ENCODE data around the gene CEP70.
"Not testable (repeated sequence)": the region's sequence is repeated elsewhere in the genome, so short reads cannot be mapped to it uniquely, and the experiment has no call there.

Gene CEP70

DNA sequence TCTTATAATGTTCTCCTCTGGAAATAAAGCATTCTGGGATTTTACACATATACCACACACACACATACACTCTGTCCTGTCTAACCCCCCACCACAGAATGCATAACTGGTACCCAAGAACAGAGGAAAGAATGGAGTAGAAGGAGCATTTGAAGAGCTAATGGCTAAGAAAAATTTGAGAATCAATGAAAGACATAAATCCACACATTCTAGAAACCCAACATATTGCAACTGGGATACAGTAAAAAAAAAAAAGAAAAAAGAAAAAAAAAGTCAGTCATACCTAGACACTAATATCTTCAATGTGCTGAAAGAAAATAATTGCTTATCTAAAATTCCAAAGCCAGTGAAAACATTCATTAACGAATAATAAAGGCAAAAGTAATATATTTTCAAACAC is 20.9 kb downstream of the CEP70 start:
- ChIA-PET POLR2A (no interaction called here), CTCF (no interaction called here)
- no peak for DNase-seq (ENCODE audit: extremely low spot score)
- TF ChIP-seq BHLHE40 (IDR thresholded peaks at IDR 0.05; ENCODE audit: borderline replicate concordance) (no peak), SP1 (IDR thresholded peaks at IDR 0.05) (no peak), FOXA1 (IDR thresholded peaks at IDR 0.05) (no peak), HDGF (IDR thresholded peaks at IDR 0.05; ENCODE audit: borderline replicate concordance) (no peak), ELF4 (IDR thresholded peaks at IDR 0.05) (no peak), FOXK2 (IDR thresholded peaks at IDR 0.05) (no peak)
- TF ChIP-seq, protein P1, sequence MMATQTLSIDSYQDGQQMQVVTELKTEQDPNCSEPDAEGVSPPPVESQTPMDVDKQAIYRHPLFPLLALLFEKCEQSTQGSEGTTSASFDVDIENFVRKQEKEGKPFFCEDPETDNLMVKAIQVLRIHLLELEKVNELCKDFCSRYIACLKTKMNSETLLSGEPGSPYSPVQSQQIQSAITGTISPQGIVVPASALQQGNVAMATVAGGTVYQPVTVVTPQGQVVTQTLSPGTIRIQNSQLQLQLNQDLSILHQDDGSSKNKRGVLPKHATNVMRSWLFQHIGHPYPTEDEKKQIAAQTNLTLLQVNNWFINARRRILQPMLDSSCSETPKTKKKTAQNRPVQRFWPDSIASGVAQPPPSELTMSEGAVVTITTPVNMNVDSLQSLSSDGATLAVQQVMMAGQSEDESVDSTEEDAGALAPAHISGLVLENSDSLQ (IDR thresholded peaks at IDR 0.05) = no peak

DNA sequence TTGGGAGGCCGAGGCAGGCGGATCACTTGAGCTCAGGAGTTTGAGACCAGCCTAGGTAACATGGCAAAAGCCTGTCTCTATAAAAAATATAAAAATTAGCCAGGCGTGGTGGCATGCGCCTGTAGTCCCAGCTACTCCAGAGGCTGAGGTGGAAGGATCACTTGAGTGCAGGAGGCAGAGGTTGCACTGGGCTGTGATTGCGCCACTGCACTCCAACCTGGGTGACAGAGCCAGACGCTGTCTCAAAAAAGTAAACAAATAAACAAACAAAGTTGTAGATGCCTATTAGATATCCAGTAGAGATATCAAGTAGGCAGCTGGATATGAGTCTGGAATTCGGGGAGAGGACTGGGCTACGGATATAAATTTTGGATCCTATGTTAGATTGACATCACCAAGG is 24.4 kb downstream of the CEP70 start:
- DNase-seq (ENCODE audit: extremely low spot score); POLR2A ChIA-PET: not testable (repeated sequence)
- CTCF ChIA-PET = interaction anchor here (0.7 kb wide), 1 partner anchor 345 kb away, joined by 3 read pairs; no protein-coding TSS in a partner anchor

DNA sequence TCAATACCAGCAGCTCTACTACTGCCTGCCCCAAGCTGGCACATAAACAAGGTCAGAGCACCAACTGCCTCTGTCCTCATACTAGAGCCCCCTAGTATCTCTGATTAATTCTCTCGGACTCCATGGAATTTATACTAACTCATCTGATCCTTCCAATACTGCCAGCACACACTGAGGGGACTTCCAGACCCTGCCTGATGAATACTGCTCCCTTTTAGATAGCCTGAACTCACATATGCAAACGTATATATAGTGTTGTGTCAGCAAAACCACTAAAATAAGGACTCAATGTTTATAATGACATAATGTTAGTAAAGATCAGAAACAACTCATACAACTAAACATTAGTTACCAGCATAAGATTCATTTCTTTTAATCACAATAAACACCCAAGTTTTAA is 25.0 kb downstream of the CEP70 start:
- TF ChIP-seq SUZ12 (IDR thresholded peaks at IDR 0.05) (no peak), HDGF (IDR thresholded peaks at IDR 0.05; ENCODE audit: borderline replicate concordance) (no peak), ZNF384 (IDR thresholded peaks at IDR 0.05) (no peak)
- TF ChIP-seq, protein P1 (IDR thresholded peaks at IDR 0.05) = no peak
- DNase-seq (ENCODE audit: extremely low spot score) = no peak
- ChIA-PET CTCF (interaction anchor here (0.7 kb wide), 1 partner anchor 346 kb away, joined by 3 read pairs; no protein-coding TSS in a partner anchor), POLR2A (no interaction called here)

DNA sequence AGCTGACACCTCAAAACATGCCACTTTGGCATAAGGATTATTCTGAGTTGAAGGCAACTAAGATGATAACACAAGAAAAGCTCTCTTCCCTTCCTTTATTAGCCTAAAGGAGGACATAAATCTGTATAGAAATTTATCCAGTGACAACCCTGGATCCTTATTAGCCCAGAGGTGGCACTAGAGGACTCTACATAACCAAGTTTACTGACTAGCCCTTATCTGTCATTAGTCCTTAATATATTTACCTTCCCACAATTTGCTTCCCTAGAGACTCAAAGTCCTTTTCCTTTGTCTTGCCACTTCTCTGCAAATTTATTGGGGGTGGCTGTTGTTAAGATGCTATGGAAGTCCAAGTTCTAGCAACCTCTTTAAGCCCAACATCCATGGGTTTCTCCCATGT is 26.7 kb downstream of the CEP70 start:
- no peak for DNase-seq (ENCODE audit: extremely low spot score)
- TF ChIP-seq FOXA1 (IDR thresholded peaks at IDR 0.05) (no peak), LEF1 (IDR thresholded peaks at IDR 0.05; ENCODE audit: borderline replicate concordance) (no peak), CTBP1 (IDR thresholded peaks at IDR 0.05; ENCODE audit: borderline replicate concordance) (no peak), ZNF384 (IDR thresholded peaks at IDR 0.05) (no peak), L3MBTL2 (conservative IDR thresholded peaks at IDR 0.05) (no peak), ELF4 (IDR thresholded peaks at IDR 0.05) (no peak)
- POLR2A ChIA-PET = no interaction called here
- CTCF ChIA-PET = no interaction called here

DNA sequence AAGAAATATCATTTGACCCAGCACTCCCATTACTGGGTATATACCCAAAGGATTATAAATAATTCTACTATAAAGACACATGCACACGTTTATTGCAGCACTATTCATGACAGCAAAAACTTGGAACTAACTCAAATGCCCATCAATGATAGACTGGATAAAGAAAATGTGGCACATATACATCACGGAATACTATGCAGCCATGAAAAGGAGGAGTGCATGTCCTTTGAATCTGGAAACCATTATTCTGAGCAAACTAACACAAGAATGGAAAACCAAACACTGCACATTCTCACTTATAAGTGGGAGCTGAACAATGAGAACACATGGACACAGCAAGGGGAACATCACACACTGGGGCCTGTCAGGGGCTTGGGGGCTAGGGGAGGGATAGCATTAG is 27.8 kb downstream of the CEP70 start:
- DNase-seq (ENCODE audit: extremely low spot score); CTCF ChIA-PET; POLR2A ChIA-PET: not testable (repeated sequence)

DNA sequence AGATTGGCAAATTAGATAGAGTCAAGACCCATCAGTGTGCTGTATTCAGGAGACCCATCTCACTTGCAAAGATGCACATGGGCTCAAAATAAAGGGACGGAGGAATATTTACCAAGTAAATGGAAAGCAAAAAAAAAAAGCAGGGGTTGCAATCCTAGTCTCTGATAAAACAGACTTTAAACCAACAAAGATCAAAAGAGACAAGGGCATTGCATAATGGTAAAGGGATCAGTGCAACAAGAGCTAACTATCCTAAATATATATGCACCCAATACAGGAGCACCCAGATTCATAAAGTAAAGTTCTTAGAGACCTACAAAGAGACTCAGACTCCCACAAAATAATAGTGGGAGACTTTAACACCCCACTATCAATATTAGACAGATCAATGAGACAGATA is 31.2 kb downstream of the CEP70 start:
- DNase-seq (ENCODE audit: extremely low spot score); CTCF ChIA-PET; POLR2A ChIA-PET: not testable (repeated sequence)

DNA sequence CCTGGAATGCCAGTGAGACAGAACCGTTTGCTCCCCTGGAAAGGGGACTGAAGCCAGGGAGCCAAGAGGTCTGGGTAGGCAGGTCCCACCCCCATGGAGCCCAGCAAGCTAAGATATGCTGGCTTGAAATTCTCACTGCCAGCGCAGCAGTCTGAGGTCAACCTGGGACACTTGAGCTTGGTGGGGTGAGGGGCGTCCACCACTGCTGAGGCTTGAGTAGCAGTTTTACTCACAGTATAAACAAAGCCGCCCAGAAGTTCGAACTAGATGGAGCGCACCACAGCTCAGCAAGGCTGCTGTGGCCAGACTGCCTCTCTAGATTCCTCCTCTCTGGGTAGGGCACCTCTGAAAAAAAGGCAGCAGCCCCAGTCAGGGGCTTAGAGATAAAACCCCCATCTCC is 33.6 kb downstream of the CEP70 start:
- DNase-seq (ENCODE audit: extremely low spot score) = no peak
- ChIA-PET CTCF (no interaction called here), POLR2A (no interaction called here)
- no peak for TF ChIP-seq ARNT (IDR thresholded peaks at IDR 0.05)
- TF ChIP-seq, protein P1 (IDR thresholded peaks at IDR 0.05) = peak; percentile 30; the same call in 1 of the 2 replicates

DNA sequence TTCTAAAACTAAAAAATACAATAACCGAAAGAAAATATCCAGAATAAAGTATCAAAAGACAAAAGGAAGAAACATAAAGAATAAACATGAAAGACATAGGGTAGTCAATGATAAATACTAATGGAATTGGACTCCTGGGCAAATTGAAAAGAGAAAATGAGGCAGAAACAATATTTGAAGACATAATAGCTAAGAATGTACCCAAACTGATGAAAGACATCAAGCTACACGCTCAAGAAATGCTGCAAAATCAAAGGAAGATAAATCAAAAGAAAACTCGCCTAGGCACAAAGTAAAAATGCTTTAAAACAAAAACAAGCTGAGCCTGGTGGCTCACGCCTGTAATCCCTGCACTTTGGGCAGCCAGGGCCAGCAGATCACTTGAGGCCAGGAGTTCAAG is 34.9 kb downstream of the CEP70 start:
- TF ChIP-seq FOXM1 (IDR thresholded peaks at IDR 0.05; ENCODE audit: borderline replicate concordance) (no peak), BHLHE40 (IDR thresholded peaks at IDR 0.05; ENCODE audit: borderline replicate concordance) (no peak), L3MBTL2 (conservative IDR thresholded peaks at IDR 0.05) (no peak), NFRKB (IDR thresholded peaks at IDR 0.05) (no peak), LEF1 (IDR thresholded peaks at IDR 0.05; ENCODE audit: borderline replicate concordance) (no peak), TARDBP (IDR thresholded peaks at IDR 0.05) (no peak), CTBP1 (IDR thresholded peaks at IDR 0.05; ENCODE audit: borderline replicate concordance) (no peak), ZNF384 (IDR thresholded peaks at IDR 0.05) (no peak), HDGF (IDR thresholded peaks at IDR 0.05; ENCODE audit: borderline replicate concordance) (no peak), ELF4 (IDR thresholded peaks at IDR 0.05) (no peak), FOXA1 (IDR thresholded peaks at IDR 0.05) (no peak), ARNT (IDR thresholded peaks at IDR 0.05) (no peak), SP1 (IDR thresholded peaks at IDR 0.05) (no peak)
- TF ChIP-seq, protein P1 (IDR thresholded peaks at IDR 0.05) = no peak
- ChIA-PET CTCF (no interaction called here), POLR2A (no interaction called here)
- no peak for DNase-seq (ENCODE audit: extremely low spot score)

DNA sequence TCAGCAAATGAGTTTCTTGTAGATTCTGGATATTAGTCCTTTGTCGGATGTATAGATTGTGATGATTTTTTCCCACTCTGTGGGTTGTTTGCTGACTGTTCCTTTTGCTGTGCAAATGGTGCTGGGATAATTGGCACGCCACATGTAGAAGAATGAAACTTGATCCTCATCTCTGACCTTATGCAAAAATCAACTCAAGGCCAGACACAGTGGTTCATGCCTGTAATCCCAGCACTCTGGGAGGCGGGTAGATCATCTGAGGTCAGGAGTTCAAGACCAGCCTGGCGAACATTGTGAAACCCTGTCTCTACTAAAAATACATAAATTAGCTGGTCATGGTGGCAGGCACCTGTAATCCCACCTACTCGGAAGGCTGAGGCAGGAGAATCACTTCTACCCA is 39.3 kb downstream of the CEP70 start:
- POLR2A ChIA-PET; CTCF ChIA-PET; DNase-seq (ENCODE audit: extremely low spot score): not testable (repeated sequence)

DNA sequence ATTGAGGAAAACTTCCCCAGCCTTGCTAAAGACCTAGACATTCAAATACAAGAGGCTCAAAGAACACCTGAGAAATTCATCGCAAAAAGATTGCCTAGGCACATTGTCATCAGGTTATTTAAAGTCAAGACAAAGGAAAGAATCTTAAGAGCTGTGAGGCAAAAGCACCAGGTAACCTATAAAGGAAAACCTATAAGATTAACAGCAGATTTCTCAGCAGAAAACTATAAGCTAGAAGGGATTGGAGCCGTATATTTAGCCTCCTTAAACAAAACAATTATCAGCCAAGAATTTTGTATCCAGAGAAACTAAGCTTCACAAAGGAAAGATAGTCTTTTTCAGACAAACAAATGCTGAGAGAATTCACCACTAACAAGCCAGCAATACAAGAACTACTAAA is 43.1 kb downstream of the CEP70 start:
- DNase-seq (ENCODE audit: extremely low spot score); CTCF ChIA-PET; POLR2A ChIA-PET: not testable (repeated sequence)
